ENCODE results near the gene AKIP1. TPM values are rescaled to one million over a fixed set of nuclear protein-coding genes. Genes with fewer than 3 reads are reported as not detected.
"Not testable (repeated sequence)": the region's sequence is repeated elsewhere in the genome, so short reads cannot be mapped to it uniquely, and the experiment has no call there.

Gene AKIP1
- total RNA-seq, 1 donor from 2014 or later = 14.7 TPM

GRCh38 chr11:8913961-8914660 lies 3.1 kb downstream of the AKIP1 start:
- DNase-seq (ENCODE audit: low spot score) (no peak), ATAC-seq (peak; percentile 32)
- intact Hi-C loops (cut with DNase I) = no loop called here

GRCh38 chr11:8914661-8915018 lies 3.7 kb downstream of the AKIP1 start:
- ATAC-seq (no peak), DNase-seq (ENCODE audit: low spot score) (no peak)
- intact Hi-C loops (cut with DNase I) = no loop called here

- ATAC-seq = peak; percentile 80
- intact Hi-C loops (cut with DNase I) = no loop called here
These were observed 6.3 kb downstream of the AKIP1 start for GRCh38 chr11:8917157-8917825.

GRCh38 chr11:8922691-8923090 lies 11.7 kb downstream of the AKIP1 start:
- DNase-seq (ENCODE audit: low spot score) = no peak
- intact Hi-C loops (cut with DNase I) = no loop called here
- ATAC-seq = no peak

More at GRCh38 chr11:8917157-8917825, 6.3 kb downstream of the AKIP1 start:
- no peak for DNase-seq (ENCODE audit: low spot score)

- intact Hi-C loops (cut with DNase I) = loop anchor here (5.0 kb wide), 1 partner anchor 1243 kb away; no protein-coding TSS in a partner anchor
- ATAC-seq (no peak), DNase-seq (ENCODE audit: low spot score) (no peak)
These were observed 14.7 kb downstream of the AKIP1 start for GRCh38 chr11:8925711-8926110.

- ATAC-seq = no peak
- intact Hi-C loops (cut with DNase I) = loop anchor here (5.0 kb wide), 1 partner anchor 1244 kb away; no protein-coding TSS in a partner anchor
- DNase-seq (ENCODE audit: low spot score) = no peak
These were observed 15.2 kb downstream of the AKIP1 start for GRCh38 chr11:8926236-8926635.

GRCh38 chr11:8927233-8927632 lies 16.2 kb downstream of the AKIP1 start:
- intact Hi-C loops (cut with DNase I) = loop anchor here (5.0 kb wide), 1 partner anchor 1245 kb away; no protein-coding TSS in a partner anchor
- ATAC-seq = no peak

GRCh38 chr11:8928205-8928604 lies 17.2 kb downstream of the AKIP1 start:
- intact Hi-C loops (cut with DNase I) = loop anchor here (5.0 kb wide), 1 partner anchor 1246 kb away; no protein-coding TSS in a partner anchor
- DNase-seq (ENCODE audit: low spot score) (no peak), ATAC-seq (no peak)

More at GRCh38 chr11:8927233-8927632, 16.2 kb downstream of the AKIP1 start:
- no peak for DNase-seq (ENCODE audit: low spot score)

- intact Hi-C loops (cut with DNase I) = loop anchor here (5.0 kb wide), 1 partner anchor 1247 kb away; no protein-coding TSS in a partner anchor
- no peak for DNase-seq (ENCODE audit: low spot score)
These were observed 18.1 kb downstream of the AKIP1 start for GRCh38 chr11:8928981-8929615.

GRCh38 chr11:8930456-8931175 lies 19.6 kb downstream of the AKIP1 start:
- intact Hi-C loops (cut with DNase I) = no loop called here
- DNase-seq (ENCODE audit: low spot score) (no peak), ATAC-seq (no peak)

More at GRCh38 chr11:8928981-8929615, 18.1 kb downstream of the AKIP1 start:
- ATAC-seq = no peak

- intact Hi-C loops (cut with DNase I) = no loop called here
- no peak for ATAC-seq
- no peak for DNase-seq (ENCODE audit: low spot score)
These were observed 21.7 kb downstream of the AKIP1 start, which contains the start of gene C11orf16 for GRCh38 chr11:8932564-8933180. TSS of gene C11orf16 (minus strand) at chr11:8932947. CDS start at chr11:8932308, 639 bp downstream.

- intact Hi-C loops (cut with DNase I) = no loop called here
- ATAC-seq = no peak
- DNase-seq (ENCODE audit: low spot score) = no peak
These were observed 22.9 kb downstream of the AKIP1 start for GRCh38 chr11:8933931-8934330.

- DNase-seq (ENCODE audit: low spot score) (no peak), ATAC-seq (no peak)
- intact Hi-C loops (cut with DNase I) = no loop called here
These were observed 23.9 kb downstream of the AKIP1 start for GRCh38 chr11:8934742-8935488.

- DNase-seq (ENCODE audit: low spot score); ATAC-seq; intact Hi-C loops (cut with DNase I): not testable (repeated sequence)
These were observed 24.8 kb downstream of the AKIP1 start for GRCh38 chr11:8935789-8936188.

- intact Hi-C loops (cut with DNase I) = no loop called here
- DNase-seq (ENCODE audit: low spot score) (no peak), ATAC-seq (no peak)
These were observed 26.2 kb downstream of the AKIP1 start for GRCh38 chr11:8937159-8937558.

- intact Hi-C loops (cut with DNase I) = no loop called here
- no peak for ATAC-seq
- DNase-seq (ENCODE audit: low spot score) = no peak
These were observed 26.7 kb downstream of the AKIP1 start for GRCh38 chr11:8937659-8938058.

GRCh38 chr11:8941341-8942103 lies 30.5 kb downstream of the AKIP1 start:
- no peak for ATAC-seq
- intact Hi-C loops (cut with DNase I) = no loop called here

More at GRCh38 chr11:8941341-8942103, 30.5 kb downstream of the AKIP1 start:
- DNase-seq (ENCODE audit: low spot score) = no peak

All from sciatic nerve (tissue), 2 donors.